WTC11 (cell line): ENCODE data around the gene SYNJ2. TPM values are rescaled to one million over a fixed set of nuclear protein-coding genes. Genes with fewer than 3 reads are reported as not detected.
A peak's percentile ranks its signal among the peaks of the same experiment; 100 is the strongest.

Experiments
- ATAC-seq: fragments of 200-7000 bp; cut with Tn5 transposase; 2 replicates; pipeline ENCODE4 v1.10.0; 2021; ENCODE audit warnings: mild to moderate bottlenecking, moderate library complexity
- CTCF ChIA-PET: fragments of 300-600 bp; sonication (Branson Sonifier 250); formaldehyde crosslinking; loops from one replicate; lab custom pipeline; 2021; ENCODE audit warnings: antibody characterized with exemption; lab: Charles Lee
- POLR2A ChIA-PET: fragments of 350-600 bp; sonication (Branson Sonifier 250); formaldehyde crosslinking; loops from one replicate; lab custom pipeline; 2021; ENCODE audit warnings: antibody characterized with exemption; lab: Charles Lee
- DNase-seq: peaks from one replicate; pipeline ENCODE4 v3.0.0; 2021; ENCODE audit warnings: low spot score
- H3K27ac Mint-ChIP-seq: 2 replicates; pipeline ENCODE4 v1.8.0; 2021; ENCODE audit warnings: mixed read lengths
- H3K27me3 Mint-ChIP-seq: 2 replicates; pipeline ENCODE4 v1.8.0; 2021; ENCODE audit warnings: low read depth, mild to moderate bottlenecking, moderate library complexity, mixed read lengths
- H3K36me3 Mint-ChIP-seq: 2 replicates; pipeline ENCODE4 v1.8.0; 2021; ENCODE audit warnings: mixed read lengths
- H3K4me1 Mint-ChIP-seq: 2 replicates; pipeline ENCODE4 v1.8.0; 2022; ENCODE audit warnings: mixed read lengths
- H3K4me3 Mint-ChIP-seq: 2 replicates; pipeline ENCODE4 v1.8.0; 2021; ENCODE audit warnings: mild to moderate bottlenecking, moderate library complexity, mixed read lengths
- H3K9me3 Mint-ChIP-seq: 2 replicates; pipeline ENCODE4 v1.8.0; 2021; ENCODE audit warnings: mixed read lengths
- ATF1 ChIP-seq: sonication (generic); formaldehyde crosslinking; IDR thresholded peaks from 2 replicates; pipeline ENCODE4 v1.8.1; 2023; ENCODE audit warnings: mild to moderate bottlenecking, moderate library complexity, missing genetic modification reagents
- CREB1 ChIP-seq: sonication (generic); formaldehyde crosslinking; IDR thresholded peaks from 2 replicates; pipeline ENCODE4 v1.8.0; 2023; ENCODE audit warnings: mild to moderate bottlenecking, missing genetic modification reagents
- CREM ChIP-seq: sonication (generic); formaldehyde crosslinking; IDR thresholded peaks from 2 replicates; pipeline ENCODE4 v1.8.1; 2022; ENCODE audit warnings: mild to moderate bottlenecking, missing genetic modification reagents, moderate library complexity
- ETV6 ChIP-seq: sonication (generic); formaldehyde crosslinking; IDR thresholded peaks from 2 replicates; pipeline ENCODE4 v1.8.1; 2022; ENCODE audit warnings: mild to moderate bottlenecking, missing genetic modification reagents
- FOXJ3 ChIP-seq: sonication (generic); formaldehyde crosslinking; IDR thresholded peaks from 2 replicates; pipeline ENCODE4 v1.9.0; 2021; ENCODE audit warnings: missing genetic modification reagents, mild to moderate bottlenecking, borderline replicate concordance
- GRHL2 ChIP-seq: fragments of 250-450 bp; sonication (Bioruptor Pico); IDR thresholded peaks from 2 replicates; pipeline ENCODE4 v1.8.0; 2022; ENCODE audit warnings: mild to moderate bottlenecking, moderate library complexity; ENCODE audit not compliant: insufficient replicate concordance, severe bottlenecking
- HMGA2 ChIP-seq: fragments of 250-450 bp; sonication (Bioruptor Pico); IDR thresholded peaks from 2 replicates; pipeline ENCODE4 v1.4.0; 2021; ENCODE audit warnings: mild to moderate bottlenecking, moderate library complexity
- IRF2 ChIP-seq: sonication (generic); formaldehyde crosslinking; IDR thresholded peaks from 2 replicates; pipeline ENCODE4 v1.8.0; 2022; ENCODE audit warnings: low read depth, missing genetic modification reagents, borderline replicate concordance
- MAX ChIP-seq: sonication (generic); formaldehyde crosslinking; IDR thresholded peaks from 2 replicates; pipeline ENCODE4 v1.8.0; 2022; ENCODE audit warnings: mild to moderate bottlenecking, missing genetic modification reagents
- NFYB ChIP-seq: sonication (generic); formaldehyde crosslinking; conservative IDR thresholded peaks from 2 replicates; pipeline ENCODE4 v1.8.0; 2022; ENCODE audit warnings: low read depth, missing genetic modification reagents
- RELA ChIP-seq: sonication (generic); formaldehyde crosslinking; IDR thresholded peaks from 2 replicates; pipeline ENCODE4 v1.8.1; 2022; ENCODE audit warnings: missing genetic modification reagents, mild to moderate bottlenecking, borderline replicate concordance
- SOX15 ChIP-seq: fragments of 250-450 bp; sonication (Bioruptor Pico); IDR thresholded peaks from 2 replicates; pipeline ENCODE4 v1.9.0; 2021; ENCODE audit warnings: mild to moderate bottlenecking
- SP1 ChIP-seq: sonication (generic); formaldehyde crosslinking; conservative IDR thresholded peaks from 2 replicates; pipeline ENCODE4 v1.8.1; 2022; ENCODE audit warnings: missing genetic modification reagents
- TEAD1 ChIP-seq: sonication (generic); formaldehyde crosslinking; IDR thresholded peaks from 2 replicates; pipeline ENCODE4 v1.8.0; 2022; ENCODE audit warnings: mild to moderate bottlenecking, missing genetic modification reagents
- TEAD4 ChIP-seq: sonication (generic); formaldehyde crosslinking; IDR thresholded peaks from 2 replicates; pipeline ENCODE4 v1.8.0; 2022; ENCODE audit warnings: mild to moderate bottlenecking, missing genetic modification reagents
- ZNF232 ChIP-seq: sonication (generic); formaldehyde crosslinking; IDR thresholded peaks from 2 replicates; pipeline ENCODE4 v1.8.0; 2022; ENCODE audit warnings: mild to moderate bottlenecking, missing genetic modification reagents
- ZNF396 ChIP-seq: fragments of 250-450 bp; sonication (Bioruptor Pico); IDR thresholded peaks from 2 replicates; pipeline ENCODE4 v1.8.0; 2021; ENCODE audit warnings: mild to moderate bottlenecking, moderate library complexity, borderline replicate concordance
- total RNA-seq: library from RNA; stranded (reverse); gene quantifications from 3 replicates; pipeline ENCODE4 v1.2.3, GENCODE V29; 2021
- TF ChIP-seq, protein P1 (sequence below): sonication (generic); formaldehyde crosslinking; IDR thresholded peaks from 2 replicates; pipeline ENCODE4 v1.8.0; 2022; ENCODE audit warnings: mild to moderate bottlenecking, missing genetic modification reagents
- TF ChIP-seq, protein P2 (sequence below): fragments of 250-450 bp; sonication (Bioruptor Pico); conservative IDR thresholded peaks from 2 replicates; pipeline ENCODE4 v1.9.0; 2021; ENCODE audit warnings: mild to moderate bottlenecking
- TF ChIP-seq, protein P3 (sequence below): fragments of 250-450 bp; sonication (Bioruptor Pico); IDR thresholded peaks from 2 replicates; pipeline ENCODE4 v1.9.0; 2021; ENCODE audit warnings: moderate library complexity, mild to moderate bottlenecking, inconsistent platforms, borderline replicate concordance
- TF ChIP-seq, protein P4 (sequence below): sonication (generic); formaldehyde crosslinking; IDR thresholded peaks from 2 replicates; pipeline ENCODE4 v1.8.1; 2022; ENCODE audit warnings: missing genetic modification reagents, borderline replicate concordance
- TF ChIP-seq, protein P5 (sequence below): fragments of 200-600 bp; IDR thresholded peaks from 2 replicates; pipeline ENCODE4 v1.8.0; 2022; ENCODE audit warnings: antibody characterized with exemption

The SYNJ2 gene
- total RNA-seq, 1 experiment from 2014 or later: 15.3 TPM

- no peak for TF ChIP-seq MAX (CRISPR knock-in tag)
- TF ChIP-seq, all 79 proteins: peak for 0
Observed at GRCh38 chr6:158131926-158132325, 150.3 kb downstream of the SYNJ2 start (continued).

GRCh38 chr6:158142789-158143188 is 161.1 kb downstream of the SYNJ2 start:
- Mint-ChIP-seq H3K4me3 (no peak overlapping the region), H3K9me3 (no peaks in the 10 kb centered on the region), H3K27me3 (no peaks in the 10 kb centered on the region), H3K27ac (no peak overlapping the region), H3K4me1 (no peaks in the 10 kb centered on the region), H3K36me3 (peaks cover 28% of the 10 kb centered on the region)
- DNase-seq (no peak), ATAC-seq (no peak)
- TF ChIP-seq RELA (CRISPR knock-in tag) (no peak), NFYB (CRISPR knock-in tag) (no peak), ZNF232 (no peak), IRF2 (no peak), SOX15 (CRISPR knock-in tag) (no peak), HMGA2 (CRISPR knock-in tag) (no peak), ZNF396 (CRISPR knock-in tag) (no peak), FOXJ3 (CRISPR knock-in tag) (no peak), SP1 (CRISPR knock-in tag) (no peak), CREM (CRISPR knock-in tag) (no peak), CREB1 (no peak), ATF1 (no peak), TEAD1 (CRISPR knock-in tag) (no peak), TEAD4 (CRISPR knock-in tag) (no peak)
- TF ChIP-seq, protein P1, sequence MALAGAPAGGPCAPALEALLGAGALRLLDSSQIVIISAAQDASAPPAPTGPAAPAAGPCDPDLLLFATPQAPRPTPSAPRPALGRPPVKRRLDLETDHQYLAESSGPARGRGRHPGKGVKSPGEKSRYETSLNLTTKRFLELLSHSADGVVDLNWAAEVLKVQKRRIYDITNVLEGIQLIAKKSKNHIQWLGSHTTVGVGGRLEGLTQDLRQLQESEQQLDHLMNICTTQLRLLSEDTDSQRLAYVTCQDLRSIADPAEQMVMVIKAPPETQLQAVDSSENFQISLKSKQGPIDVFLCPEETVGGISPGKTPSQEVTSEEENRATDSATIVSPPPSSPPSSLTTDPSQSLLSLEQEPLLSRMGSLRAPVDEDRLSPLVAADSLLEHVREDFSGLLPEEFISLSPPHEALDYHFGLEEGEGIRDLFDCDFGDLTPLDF (CRISPR knock-in tag): no peak
- TF ChIP-seq, protein P2, sequence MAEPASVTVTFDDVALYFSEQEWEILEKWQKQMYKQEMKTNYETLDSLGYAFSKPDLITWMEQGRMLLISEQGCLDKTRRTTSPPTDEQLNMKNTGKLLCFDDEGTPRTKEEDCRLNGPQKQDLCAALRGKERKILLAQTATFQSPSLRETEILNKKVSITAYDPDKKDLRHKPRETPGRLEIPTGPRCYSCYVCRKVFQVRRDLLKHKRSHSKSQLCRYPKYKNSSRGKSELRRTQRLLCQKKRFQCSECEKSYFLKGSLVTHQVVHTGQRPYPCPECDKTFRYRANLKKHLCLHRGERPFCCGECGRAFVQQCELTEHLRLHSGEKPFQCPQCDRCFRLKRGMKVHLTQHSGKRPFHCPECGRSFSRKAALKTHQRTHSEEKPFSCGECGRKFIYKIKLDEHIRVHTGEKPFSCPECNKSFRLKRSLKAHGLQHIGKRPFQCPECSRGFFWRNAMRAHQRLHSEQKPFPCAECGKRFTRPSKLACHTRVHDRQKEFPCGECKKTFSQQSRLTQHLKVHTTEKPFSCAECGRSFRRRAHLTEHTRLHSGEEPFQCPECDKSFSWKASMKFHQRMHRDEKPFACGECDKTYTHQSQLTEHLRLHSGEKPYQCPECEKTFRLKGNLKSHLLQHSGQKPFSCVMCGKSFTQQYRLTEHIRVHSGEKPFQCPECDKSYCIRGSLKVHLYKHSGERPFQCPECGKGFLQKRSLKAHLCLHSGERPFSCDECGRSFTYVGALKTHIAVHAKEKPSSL: no peak
- TF ChIP-seq, protein P3, sequence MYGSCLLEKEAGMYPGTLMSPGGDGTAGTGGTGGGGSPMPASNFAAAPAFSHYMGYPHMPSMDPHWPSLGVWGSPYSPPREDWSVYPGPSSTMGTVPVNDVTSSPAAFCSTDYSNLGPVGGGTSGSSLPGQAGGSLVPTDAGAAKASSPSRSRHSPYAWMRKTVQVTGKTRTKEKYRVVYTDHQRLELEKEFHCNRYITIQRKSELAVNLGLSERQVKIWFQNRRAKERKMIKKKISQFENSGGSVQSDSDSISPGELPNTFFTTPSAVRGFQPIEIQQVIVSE (CRISPR knock-in tag): no peak
- TF ChIP-seq, protein P4, sequence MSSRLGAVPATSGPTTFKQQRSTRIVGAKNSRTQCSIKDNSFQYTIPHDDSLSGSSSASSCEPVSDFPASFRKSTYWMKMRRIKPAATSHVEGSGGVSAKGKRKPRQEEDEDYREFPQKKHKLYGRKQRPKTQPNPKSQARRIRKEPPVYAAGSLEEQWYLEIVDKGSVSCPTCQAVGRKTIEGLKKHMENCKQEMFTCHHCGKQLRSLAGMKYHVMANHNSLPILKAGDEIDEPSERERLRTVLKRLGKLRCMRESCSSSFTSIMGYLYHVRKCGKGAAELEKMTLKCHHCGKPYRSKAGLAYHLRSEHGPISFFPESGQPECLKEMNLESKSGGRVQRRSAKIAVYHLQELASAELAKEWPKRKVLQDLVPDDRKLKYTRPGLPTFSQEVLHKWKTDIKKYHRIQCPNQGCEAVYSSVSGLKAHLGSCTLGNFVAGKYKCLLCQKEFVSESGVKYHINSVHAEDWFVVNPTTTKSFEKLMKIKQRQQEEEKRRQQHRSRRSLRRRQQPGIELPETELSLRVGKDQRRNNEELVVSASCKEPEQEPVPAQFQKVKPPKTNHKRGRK (CRISPR knock-in tag): no peak
- CTCF ChIA-PET: interaction anchor here (1.3 to 3.4 kb wide), 4 partner anchors 10 to 72 kb away, joined by 3 to 34 read pairs (median 11); no protein-coding TSS in a partner anchor
- POLR2A ChIA-PET: no interaction called here

GRCh38 chr6:158143700-158144099 is 162.0 kb downstream of the SYNJ2 start:
- H3K27me3 Mint-ChIP-seq: no peaks in the 10 kb centered on the region
- ChIA-PET POLR2A (no interaction called here), CTCF (interaction anchor here (0.5 to 3.4 kb wide), 9 partner anchors 8 to 908 kb away, joined by 3 to 34 read pairs (median 4); no protein-coding TSS in a partner anchor)
- peaks cover 32% of the 10 kb centered on the region for H3K36me3 Mint-ChIP-seq
- H3K9me3 Mint-ChIP-seq: no peaks in the 10 kb centered on the region
- peak; percentile 36 for DNase-seq
- H3K4me1 Mint-ChIP-seq: no peaks in the 10 kb centered on the region
- H3K27ac Mint-ChIP-seq: no peak overlapping the region
- no peak for TF ChIP-seq GRHL2 (CRISPR knock-in tag)
- TF ChIP-seq, protein P5, sequence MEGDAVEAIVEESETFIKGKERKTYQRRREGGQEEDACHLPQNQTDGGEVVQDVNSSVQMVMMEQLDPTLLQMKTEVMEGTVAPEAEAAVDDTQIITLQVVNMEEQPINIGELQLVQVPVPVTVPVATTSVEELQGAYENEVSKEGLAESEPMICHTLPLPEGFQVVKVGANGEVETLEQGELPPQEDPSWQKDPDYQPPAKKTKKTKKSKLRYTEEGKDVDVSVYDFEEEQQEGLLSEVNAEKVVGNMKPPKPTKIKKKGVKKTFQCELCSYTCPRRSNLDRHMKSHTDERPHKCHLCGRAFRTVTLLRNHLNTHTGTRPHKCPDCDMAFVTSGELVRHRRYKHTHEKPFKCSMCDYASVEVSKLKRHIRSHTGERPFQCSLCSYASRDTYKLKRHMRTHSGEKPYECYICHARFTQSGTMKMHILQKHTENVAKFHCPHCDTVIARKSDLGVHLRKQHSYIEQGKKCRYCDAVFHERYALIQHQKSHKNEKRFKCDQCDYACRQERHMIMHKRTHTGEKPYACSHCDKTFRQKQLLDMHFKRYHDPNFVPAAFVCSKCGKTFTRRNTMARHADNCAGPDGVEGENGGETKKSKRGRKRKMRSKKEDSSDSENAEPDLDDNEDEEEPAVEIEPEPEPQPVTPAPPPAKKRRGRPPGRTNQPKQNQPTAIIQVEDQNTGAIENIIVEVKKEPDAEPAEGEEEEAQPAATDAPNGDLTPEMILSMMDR: peak; percentile 27; the same call in 1 of the 2 replicates
- TF ChIP-seq ETV6 (CRISPR knock-in tag): no peak
- peak; percentile 81 for ATAC-seq
- H3K4me3 Mint-ChIP-seq: no peak overlapping the region
